Mucosa of descending colon (tissue), 3 donors: ENCODE results near the gene SPATA22. TPM values are rescaled to one million over a fixed set of nuclear protein-coding genes. Genes with fewer than 3 reads are reported as not detected.
A peak's percentile ranks its signal among the peaks of the same experiment; 100 is the strongest.

ENCODE experiments used
- ATAC-seq: fragments of 200-7000 bp; cut with Tn5 transposase; one replicate; pipeline ENCODE4 v1.9.1; 2020; ENCODE audit warnings: mild to moderate bottlenecking, moderate library complexity
- DNase-seq, 3 donors: peaks; one replicate each; pipeline ENCODE4 v3.0.0-alpha.2; 2020
- H3K36me3 ChIP-seq: fragments of 200-600 bp; one replicate; pipeline ENCODE4 v1.8.0; 2021; ENCODE audit warnings: low read depth, mild to moderate bottlenecking
- H3K4me1 ChIP-seq: fragments of 200-600 bp; one replicate; pipeline ENCODE4 v1.8.0; 2021; ENCODE audit warnings: low read depth, mild to moderate bottlenecking
- H3K4me3 ChIP-seq: fragments of 200-600 bp; one replicate; pipeline ENCODE4 v1.8.0; 2021; ENCODE audit warnings: mild to moderate bottlenecking
- H3K9me3 ChIP-seq: fragments of 200-600 bp; one replicate; pipeline ENCODE4 v1.8.0; 2021; ENCODE audit warnings: mild to moderate bottlenecking
- CTCF ChIP-seq: fragments of 200-600 bp; IDR thresholded peaks from one replicate; pipeline ENCODE4 v1.8.0; 2022; ENCODE audit warnings: antibody characterized with exemption, mild to moderate bottlenecking
- intact Hi-C, 2 donors: fragments of 100-400 bp; cut with DNase I in 1 of 2; cut with micrococcal nuclease in 1 of 2; formaldehyde crosslinking; loops; one replicate each; pipeline versions ENCODE4 v1.11.0 to v1.11.1; 2022; cut with DNase I, micrococcal nuclease
- total RNA-seq, 3 donors: library from RNA; stranded (reverse); fragmentation: NEBNext Ultra II Directional in 2 of 3; extraction: Animal tissue kit (Norgen Biotek cat#: 25700) in 2 of 3; gene quantifications; one replicate each; pipeline versions ENCODE4 v1.2.1 to v1.2.4, GENCODE V29; 2021 to 2023
- donor health status: DM: no; HTN: no; CAD: no; lungs with moderate emphysema.
- donor health status: DM: no; HTN: no; CAD: no.
- donor health status: DM: no; HTN: yes; CAD: no.

SPATA22 gene
- total RNA-seq, 3 donors from 2014 or later, result 1.1 TPM; not detected in 2

- H3K9me3 ChIP-seq, result no peaks in the 10 kb centered on the region
- H3K4me3 ChIP-seq, result no peak overlapping the region
- H3K36me3 ChIP-seq, result no peaks in the 10 kb centered on the region
- no peak for DNase-seq
- H3K4me1 ChIP-seq, result no peaks in the 10 kb centered on the region
- intact Hi-C loops, result no loop called here
- no peak for ATAC-seq
- TF ChIP-seq CTCF, result no peak
Observed at GRCh38 chr17:3511852-3512504, 40.4 kb upstream of the SPATA22 start.

GRCh38 chr17:3510090-3510489 lies 38.5 kb upstream of the SPATA22 start:
- H3K4me1 ChIP-seq, result no peaks in the 10 kb centered on the region
- DNase-seq (no peak), ATAC-seq (no peak)
- no peak for TF ChIP-seq CTCF
- intact Hi-C loops, result no loop called here
- H3K36me3 ChIP-seq, result no peaks in the 10 kb centered on the region
- no peak overlapping the region for H3K4me3 ChIP-seq
- no peaks in the 10 kb centered on the region for H3K9me3 ChIP-seq

GRCh38 chr17:3507869-3508268 lies 36.2 kb upstream of the SPATA22 start:
- ATAC-seq, result no peak
- no peak for TF ChIP-seq CTCF

GRCh38 chr17:3507071-3507470 lies 35.5 kb upstream of the SPATA22 start:
- Histone ChIP-seq H3K36me3 (no peaks in the 10 kb centered on the region), H3K9me3 (no peaks in the 10 kb centered on the region), H3K4me3 (no peak overlapping the region), H3K4me1 (no peaks in the 10 kb centered on the region)
- ATAC-seq, result no peak
- no peak for DNase-seq
- intact Hi-C loops, result no loop called here
- no peak for TF ChIP-seq CTCF

More at GRCh38 chr17:3507869-3508268, 36.2 kb upstream of the SPATA22 start:
- Histone ChIP-seq H3K4me3 (no peak overlapping the region), H3K9me3 (no peaks in the 10 kb centered on the region), H3K36me3 (no peaks in the 10 kb centered on the region), H3K4me1 (no peaks in the 10 kb centered on the region)
- intact Hi-C loops, result no loop called here
- no peak for DNase-seq

- no peaks in the 10 kb centered on the region for H3K4me1 ChIP-seq
- no peak overlapping the region for H3K4me3 ChIP-seq
- DNase-seq (no peak), ATAC-seq (no peak)
- no peak for TF ChIP-seq CTCF
- H3K9me3 ChIP-seq, result no peaks in the 10 kb centered on the region
- intact Hi-C loops, result no loop called here
- H3K36me3 ChIP-seq, result no peaks in the 10 kb centered on the region
Observed at GRCh38 chr17:3506054-3506453, 34.4 kb upstream of the SPATA22 start.

GRCh38 chr17:3505008-3505407 lies 33.4 kb upstream of the SPATA22 start:
- H3K4me1 ChIP-seq, result no peaks in the 10 kb centered on the region
- H3K36me3 ChIP-seq, result no peaks in the 10 kb centered on the region
- H3K9me3 ChIP-seq, result peaks cover 3% of the 10 kb centered on the region
- H3K4me3 ChIP-seq, result no peak overlapping the region
- intact Hi-C loops, result no loop called here
- ATAC-seq (peak; percentile 81), DNase-seq (peak in 1 of 3 donors; percentile 64)
- TF ChIP-seq CTCF, result no peak
